GM11168 (cell line): ENCODE measurements around the gene TMX2.
"Not testable (repeated sequence)": the region's sequence is repeated elsewhere in the genome, so short reads cannot be mapped to it uniquely, and the experiment has no call there.

ENCODE experiments used
- in situ Hi-C: fragments of 300-500 bp; cut with MboI; formaldehyde crosslinking; loops from one replicate; pipeline ENCODE4 v1.12.0; 2022; ENCODE audit warnings: low sequenced_read_pairs; ENCODE audit not compliant: unreplicated experiment

The TMX2 gene, protein sequence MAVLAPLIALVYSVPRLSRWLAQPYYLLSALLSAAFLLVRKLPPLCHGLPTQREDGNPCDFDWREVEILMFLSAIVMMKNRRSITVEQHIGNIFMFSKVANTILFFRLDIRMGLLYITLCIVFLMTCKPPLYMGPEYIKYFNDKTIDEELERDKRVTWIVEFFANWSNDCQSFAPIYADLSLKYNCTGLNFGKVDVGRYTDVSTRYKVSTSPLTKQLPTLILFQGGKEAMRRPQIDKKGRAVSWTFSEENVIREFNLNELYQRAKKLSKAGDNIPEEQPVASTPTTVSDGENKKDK

DNA sequence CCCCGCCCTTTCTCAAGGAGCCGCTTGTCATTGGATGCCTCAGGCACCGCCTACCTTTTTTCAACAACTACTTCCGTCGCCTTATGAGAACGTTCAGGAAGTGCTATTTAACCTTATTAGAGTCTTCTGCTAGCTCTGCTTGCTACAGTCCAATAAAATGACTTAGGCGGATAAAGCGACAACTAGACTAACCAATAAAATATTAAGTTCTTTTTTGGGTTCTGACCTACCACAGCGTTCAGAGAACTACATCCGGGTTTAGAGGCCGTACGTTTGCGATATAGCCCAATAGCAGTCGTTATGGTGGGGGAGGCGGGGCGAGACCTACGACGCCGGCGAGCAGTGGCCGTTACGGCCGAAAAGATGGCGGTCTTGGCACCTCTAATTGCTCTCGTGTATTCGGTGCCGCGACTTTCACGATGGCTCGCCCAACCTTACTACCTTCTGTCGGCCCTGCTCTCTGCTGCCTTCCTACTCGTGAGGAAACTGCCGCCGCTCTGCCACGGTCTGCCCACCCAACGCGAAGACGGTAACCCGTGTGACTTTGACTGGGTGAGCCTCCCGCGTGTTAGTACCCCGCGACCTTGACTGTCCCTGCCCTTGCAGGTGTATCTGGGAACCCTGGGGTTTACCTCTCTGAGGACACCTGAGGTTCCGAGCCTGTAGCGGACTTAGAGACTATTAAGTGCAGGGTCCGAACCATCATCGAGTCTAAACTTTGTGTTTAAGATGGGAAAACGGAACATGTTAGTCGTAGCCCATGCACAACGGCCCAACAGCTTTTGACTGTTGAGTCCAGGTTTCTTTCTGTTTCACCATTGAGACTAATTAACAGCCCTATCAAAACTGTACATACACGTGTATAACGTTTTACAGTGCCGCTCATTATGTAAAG is at the start of gene TMX2:
Gene TMX2, plus strand, starts transcription at position 338 of the 895 bp plus-strand sequence. Its CDS starts 26 bp downstream, at position 364.
- in situ Hi-C loops, result no loop called here

DNA sequence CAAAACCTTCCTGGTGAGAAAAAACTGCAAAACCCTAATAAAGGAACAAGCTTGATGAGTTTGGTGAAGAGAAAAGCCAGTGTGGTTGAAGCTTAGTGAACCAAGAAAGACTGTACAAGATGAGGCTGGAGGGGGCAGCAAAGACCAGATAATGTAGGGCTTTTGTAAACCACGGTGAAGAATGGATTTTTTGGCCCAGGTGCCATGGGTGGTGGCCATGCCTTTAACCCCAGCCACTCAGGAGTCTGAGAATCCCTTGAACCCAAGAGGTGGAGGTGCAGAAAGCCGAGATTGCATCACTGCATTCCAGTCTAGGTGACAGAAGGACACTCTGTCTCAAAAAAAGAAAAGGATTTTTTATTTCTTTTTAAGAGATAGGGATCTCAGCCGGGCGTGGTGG is 49.5 kb upstream of the TMX2 start:
- in situ Hi-C loops, result no loop called here

DNA sequence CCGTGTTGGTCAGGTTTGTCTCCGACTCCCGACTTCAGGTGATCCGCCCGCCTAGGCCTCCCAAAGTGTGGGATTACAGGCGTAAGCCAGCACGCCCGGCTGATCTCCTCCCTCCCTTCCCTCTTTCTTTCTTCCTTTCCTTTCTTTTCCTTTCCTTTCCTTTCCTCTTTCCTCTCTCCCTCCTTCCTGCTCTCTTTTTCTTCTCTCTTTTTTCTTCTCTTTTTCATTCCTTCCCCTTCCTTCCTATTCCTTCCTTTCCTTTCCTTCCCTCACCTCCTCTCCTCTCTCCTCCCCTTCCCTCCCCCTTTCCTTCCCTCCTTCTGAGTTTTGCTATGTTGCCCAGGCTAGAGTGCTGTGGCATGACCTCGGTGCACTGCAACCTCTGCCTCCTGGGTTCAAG is 48.4 kb upstream of the TMX2 start:
- in situ Hi-C loops, result no loop called here

DNA sequence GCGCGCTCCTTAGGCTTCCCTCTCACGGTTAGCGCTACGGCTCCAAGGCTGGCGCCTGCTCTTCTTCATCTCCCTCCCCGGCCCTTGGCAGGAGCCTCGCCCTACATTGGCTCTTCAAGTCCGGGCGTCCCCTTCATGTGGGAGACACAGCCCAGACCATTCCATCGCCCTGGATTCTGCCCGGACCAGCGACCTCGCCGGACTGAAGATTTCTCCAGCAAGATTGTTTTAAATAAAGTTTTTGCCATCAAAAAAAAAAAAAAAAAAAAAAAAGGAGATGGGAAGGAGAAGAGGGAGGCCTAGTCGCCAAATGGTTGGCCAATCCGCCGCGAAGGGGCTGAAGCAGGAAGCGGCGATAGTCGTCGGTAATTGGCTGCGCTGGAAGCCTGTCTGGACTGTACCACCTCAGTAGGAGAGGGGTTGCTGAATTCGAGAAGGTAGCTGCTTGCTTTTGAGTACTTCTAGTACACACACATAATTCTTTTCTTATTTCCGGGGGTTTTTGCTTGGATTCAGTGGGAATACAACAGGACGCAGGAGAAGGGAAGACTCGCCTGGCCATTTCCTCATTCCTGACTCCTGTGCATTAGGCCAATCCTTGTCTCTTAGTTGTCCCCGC is 45.2 kb upstream of the TMX2 start:
- in situ Hi-C loops, result no loop called here

DNA sequence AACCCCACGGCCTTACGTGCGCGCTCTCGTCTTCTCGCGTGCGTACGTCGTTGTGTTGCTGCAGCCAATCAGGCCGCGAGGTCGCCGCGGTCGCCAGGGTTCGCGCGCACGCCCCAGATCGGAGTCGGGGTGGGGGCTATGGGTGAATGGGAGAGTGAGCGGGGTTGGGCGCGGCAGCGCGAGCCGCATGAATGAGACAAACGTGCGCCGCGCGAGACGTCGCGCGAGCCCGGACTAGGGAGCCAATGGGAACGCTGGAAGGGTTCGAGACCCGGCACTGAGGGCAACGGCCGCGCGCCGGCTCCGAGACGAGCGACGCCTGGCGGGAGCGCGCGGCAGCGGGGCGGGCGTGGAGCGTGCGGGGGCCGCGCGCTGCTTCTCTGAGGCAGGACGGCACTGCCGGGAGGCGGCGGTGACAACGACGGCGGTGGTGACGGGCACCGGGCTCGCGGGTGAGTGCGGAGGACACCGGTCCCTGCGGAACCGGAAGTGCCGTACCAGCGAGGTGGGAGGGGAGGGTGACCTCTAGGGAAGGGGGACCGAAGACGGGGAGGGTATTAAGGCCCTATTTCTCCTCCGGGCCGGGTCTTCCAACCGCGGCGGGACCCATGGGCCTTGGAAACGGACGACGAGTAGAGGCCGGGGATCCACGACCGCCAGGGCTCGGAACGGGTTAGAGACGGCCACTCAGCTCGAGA is 44.5 kb upstream of the TMX2 start, which contains the start of gene ZDHHC5:
Gene ZDHHC5, plus strand, starts transcription at position 379 of the 698 bp plus-strand sequence. CDS start 4,977 bp downstream, outside the sequence.
- in situ Hi-C loops, result no loop called here

DNA sequence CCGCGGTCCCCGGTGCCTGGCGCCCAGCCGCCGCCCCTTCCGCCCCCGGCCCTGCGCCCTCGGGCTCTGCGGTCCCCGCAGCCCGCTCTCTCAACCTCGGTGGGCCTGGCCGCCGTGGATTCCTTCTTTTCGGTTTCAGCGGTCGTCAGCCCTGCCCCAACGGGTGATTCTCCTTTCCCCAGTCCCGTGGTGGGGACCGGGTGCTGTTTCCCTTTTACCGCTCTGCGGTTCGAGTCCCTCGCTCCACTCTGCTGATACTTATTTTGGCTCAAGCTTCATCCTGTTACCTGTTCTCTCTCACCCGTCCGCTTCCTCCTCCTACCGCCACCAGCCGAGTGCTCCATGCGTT is 44.0 kb upstream of the TMX2 start:
- in situ Hi-C loops, result no loop called here

DNA sequence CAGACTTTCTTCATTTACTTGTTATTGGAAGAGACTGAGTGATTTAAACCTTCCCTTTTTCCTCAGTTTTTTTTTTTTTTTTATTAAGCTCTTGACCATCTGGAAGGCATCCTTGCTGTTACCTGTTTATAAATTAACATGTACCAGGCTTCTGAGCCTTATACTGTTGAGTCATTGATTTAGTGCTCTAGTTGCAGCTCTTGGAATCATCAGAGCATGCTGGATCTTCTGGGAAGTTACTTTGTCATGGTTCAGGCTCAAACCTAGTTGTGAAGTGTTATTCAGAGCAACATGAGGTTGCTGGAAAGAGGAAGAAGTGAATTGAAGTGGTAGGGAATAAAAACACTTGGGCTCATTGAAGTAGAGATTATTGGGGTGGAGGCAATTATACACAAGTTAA is 38.1 kb upstream of the TMX2 start:
- in situ Hi-C loops, result no loop called here

DNA sequence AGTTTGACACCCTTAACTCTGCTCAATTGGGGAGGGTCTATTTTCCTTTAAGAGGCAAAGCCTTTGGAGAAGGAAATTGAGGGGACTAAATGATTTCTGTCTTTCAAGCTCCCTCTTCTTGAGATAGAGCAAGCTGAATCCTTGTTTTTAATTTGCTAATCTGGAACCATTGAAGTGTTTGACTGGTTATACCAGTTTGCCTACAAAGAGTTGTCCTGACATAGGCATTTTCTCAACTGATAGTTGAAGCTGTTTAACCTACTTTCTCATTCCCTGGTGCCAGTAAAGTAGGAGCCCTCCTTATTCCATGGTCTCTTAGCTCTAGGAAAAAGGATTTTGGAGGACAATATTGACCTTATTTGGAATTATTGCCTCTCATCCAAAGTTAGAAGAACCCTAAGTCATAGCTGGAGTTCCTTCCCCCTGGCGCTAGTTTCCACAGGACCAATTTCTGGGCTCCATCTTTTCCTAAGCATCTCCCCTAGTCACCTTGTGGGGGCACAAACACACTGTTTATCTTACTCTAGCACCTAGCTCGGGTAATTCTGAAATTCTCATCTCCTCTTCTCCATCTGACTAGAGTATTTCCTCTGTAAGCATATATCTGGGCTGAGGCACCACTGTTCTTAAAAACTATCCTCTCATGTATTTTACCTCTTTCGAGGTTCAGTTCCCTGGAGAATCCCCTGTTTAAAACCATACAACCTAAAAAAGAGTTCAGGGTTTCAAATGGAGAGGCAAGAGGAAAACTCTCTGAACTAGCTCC is 37.0 kb upstream of the TMX2 start:
- in situ Hi-C loops, result no loop called here

DNA sequence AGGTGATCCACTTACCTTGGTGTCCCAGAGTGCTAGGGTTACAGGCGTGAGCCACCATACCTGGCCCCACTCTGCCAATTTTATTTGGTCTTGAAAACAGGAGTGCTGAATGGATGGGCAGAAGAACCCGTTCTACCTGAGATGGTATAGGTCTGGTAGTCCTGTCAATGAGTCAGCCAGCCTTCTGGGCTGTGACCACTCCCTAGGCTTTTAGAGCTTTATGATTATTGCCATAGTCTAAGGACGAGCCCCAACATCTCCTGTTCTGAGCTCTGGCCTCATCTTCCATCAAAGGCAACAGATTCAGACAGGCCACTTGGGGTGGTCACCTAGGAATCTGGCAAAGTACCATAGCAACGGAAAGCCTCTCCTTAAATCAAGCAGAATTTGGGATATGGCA is 33.0 kb upstream of the TMX2 start:
- in situ Hi-C loops, result no loop called here

DNA sequence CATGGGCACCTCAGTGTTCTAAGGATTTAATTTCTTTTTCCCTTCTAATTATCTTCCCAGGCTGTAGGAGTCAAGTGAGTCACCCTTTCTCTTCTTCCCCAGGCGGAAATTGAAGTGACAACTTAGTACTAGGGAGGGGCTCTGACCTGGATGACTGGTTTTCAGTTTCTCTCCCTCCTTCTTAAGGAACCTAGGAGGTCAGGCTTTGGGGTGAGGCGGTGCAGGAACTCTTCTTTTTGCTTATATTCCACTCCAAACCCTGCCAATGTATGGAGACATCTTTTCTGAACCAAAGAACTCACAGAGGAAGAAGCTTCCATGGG is 31.9 kb upstream of the TMX2 start:
- in situ Hi-C loops, result no loop called here

DNA sequence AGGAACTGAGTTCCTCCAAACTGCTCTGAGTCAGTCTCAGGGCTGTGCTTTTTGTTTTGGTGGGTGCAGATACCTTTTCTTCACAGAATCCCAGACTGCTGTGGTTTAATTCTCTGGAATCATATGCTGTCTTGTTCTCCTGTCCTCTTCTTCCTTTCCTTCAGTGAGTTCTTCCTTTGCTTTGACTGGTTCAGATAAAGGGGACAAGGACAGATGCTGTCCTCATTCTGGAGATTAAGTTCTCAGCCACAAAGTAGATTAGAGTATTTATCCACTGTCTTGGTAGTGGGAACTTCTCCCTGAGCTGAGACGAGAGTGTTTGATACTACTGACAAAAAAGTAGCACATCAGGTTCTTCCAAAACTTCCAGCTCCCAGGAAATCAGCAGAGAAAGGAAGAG is 31.2 kb upstream of the TMX2 start:
- in situ Hi-C loops, result no loop called here

DNA sequence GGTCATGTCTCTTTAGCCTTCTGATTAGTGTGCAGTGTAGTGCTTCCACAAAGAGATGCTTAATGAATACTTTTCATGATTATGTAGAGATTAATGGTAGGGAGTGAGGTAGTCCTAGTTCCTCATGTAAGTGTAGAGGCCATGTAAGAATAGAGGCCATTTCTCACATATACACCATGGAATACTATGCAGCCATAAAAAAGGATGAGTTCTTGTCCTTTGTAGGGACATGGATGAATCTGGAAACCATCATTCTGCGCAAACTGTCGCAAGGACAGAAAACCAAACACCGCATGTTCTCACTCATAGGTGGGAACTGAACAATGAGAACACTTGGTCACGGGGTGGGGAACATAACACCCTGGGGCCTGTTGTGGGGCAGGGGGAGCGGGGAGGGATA is 21.9 kb upstream of the TMX2 start:
- in situ Hi-C loops, result not testable (repeated sequence)

DNA sequence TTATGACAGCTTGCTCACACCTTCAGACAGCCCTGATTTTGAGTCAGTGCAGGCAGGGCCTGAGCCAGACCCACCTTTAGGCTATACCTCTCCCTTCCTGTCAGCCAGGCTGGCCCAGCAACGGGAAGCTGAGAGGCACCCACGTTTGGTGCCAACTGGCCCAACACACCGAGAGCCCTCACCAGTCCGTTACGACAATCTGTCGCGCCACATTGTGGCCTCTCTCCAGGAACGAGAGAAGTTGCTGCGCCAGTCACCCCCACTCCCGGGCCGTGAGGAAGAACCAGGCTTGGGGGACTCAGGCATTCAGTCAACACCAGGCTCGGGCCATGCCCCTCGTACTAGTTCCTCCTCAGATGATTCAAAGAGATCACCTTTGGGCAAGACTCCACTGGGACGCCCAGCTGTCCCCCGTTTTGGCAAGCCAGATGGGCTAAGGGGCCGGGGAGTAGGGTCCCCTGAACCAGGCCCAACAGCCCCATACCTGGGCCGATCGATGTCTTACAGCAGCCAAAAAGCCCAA is 13.5 kb upstream of the TMX2 start:
- in situ Hi-C loops, result no loop called here

DNA sequence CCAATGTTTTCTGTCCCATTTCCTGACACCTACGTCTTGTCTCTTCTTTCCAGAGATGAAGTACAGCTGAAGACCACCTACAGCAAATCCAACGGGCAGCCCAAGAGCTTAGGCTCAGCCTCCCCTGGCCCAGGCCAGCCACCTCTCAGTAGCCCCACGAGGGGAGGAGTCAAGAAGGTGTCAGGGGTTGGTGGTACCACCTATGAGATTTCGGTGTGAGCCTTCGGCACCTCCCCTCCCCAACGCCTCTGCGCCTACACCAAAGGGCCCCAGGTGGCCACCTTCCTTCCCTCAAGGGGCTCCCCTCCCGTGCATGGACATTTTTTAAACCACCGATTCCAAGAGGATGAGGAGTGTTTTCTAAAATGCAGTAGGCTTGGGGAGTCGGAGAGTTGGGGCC is 12.6 kb upstream of the TMX2 start:
- in situ Hi-C loops, result no loop called here

DNA sequence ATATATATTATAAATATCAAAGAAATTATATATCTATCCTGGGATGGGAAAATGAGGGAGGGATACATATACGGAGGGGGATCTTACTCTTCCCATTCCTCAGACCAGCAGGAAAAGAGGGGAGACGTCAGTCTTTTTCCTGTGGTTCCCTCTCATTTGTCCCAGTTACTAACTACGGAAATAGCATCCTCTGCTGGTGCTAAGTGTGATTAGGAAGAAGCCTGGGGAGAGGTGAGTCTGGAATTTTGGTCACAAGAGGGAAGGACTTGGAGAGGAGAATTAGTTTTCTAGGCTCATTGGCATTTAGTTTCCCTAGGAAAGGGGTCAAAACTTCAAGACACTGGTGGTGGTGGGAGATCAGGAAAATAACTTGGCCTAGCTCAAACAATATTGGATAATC is 12.0 kb upstream of the TMX2 start:
- in situ Hi-C loops, result no loop called here

DNA sequence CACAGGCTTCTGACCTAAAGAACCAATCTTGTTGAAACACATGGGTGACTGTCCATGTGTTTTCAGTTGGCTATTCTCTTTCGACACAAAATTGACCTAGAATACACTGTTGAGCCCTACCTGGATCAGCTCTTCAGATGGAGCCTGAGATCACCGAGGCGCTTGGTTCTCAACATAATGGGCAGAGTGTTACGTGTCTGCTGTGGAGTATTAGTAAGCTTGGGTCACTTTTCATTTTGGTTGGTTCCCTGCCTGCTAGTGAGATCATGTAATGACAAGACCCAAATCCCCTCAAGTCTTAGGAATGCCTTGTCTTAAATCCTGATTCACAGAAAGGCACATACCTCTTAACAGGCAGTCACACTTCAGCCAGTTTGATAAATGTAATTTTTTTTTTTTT is 9.1 kb upstream of the TMX2 start:
- in situ Hi-C loops, result no loop called here

DNA sequence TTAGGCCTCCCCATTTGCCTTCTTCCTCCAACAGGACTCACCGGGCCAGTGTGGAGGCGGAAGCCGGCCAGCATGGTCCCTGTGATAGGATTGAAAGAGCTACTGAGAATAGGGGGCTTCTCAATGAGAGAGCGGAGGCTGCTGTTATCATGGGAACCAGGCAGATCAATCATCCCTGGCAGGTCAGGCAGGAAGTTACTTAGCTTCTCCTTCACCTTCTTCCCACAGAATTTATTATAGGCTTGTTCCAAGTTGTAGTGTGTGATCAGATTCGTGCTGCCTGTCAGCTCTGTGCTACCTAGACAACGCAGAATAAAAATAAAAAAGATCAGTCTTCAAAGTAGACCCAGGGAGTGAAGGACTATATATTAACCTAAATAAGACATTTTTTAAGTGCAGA is 7.5 kb upstream of the TMX2 start:
- in situ Hi-C loops, result no loop called here

DNA sequence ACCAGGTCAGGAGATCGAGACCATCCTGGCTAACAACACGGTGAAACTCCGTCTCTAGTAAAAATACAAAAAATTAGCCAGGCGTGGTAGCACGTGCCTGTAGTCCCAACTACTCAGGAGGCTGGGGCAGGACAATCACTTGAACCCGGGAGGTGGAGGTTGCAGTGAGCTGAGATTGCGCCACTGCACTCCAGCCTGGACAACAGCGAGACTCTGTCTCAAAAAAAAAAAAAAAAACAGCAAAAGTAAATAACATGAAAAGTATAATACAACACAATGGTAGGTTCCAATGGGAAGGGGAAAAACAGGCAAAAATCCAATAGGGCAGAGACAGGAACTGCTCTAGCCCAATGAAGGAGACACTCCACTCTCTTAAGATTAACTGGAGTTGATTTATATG is 7.0 kb upstream of the TMX2 start:
- in situ Hi-C loops, result not testable (repeated sequence)

DNA sequence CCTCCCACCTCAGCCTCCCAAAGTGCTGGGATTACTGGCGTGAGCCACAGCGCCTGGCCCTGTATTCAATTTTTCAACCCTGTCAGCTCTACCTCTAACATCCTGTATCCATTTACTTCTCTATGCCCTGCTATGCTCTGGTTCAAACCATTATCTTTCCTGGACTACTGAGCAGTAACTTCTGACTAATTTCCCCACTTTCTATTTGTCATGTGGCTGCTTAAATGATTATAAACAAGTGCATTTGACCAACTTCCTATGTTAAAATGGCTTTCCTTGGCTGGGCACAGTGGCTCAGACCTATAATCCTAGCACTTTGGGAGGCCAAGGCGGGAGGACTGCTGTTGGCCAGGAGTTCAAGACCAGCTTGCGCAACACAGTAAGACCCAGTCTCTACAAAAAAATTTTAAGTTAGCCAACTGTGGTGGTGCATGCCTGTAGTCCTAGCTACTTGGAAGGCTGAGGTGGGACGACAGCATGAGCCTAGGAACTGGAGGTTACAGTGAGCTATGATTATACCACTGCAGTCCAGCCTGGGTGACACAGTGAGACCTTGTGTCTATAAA is 2.5 kb upstream of the TMX2 start:
- in situ Hi-C loops, result no loop called here
